Measurements from ENCODE around the gene CCDC7.
"Not testable (repeated sequence)": the region's sequence is repeated elsewhere in the genome, so short reads cannot be mapped to it uniquely, and the experiment has no call there.

Gene CCDC7

GRCh38 chr10:32582946-32583345 is 137.0 kb downstream of the CCDC7 start:
- DNase-seq, result no peak

- not testable (repeated sequence) for DNase-seq
Measured at GRCh38 chr10:32598022-32598421, 152.1 kb downstream of the CCDC7 start.

GRCh38 chr10:32600317-32600716 is 154.4 kb downstream of the CCDC7 start:
- no peak for DNase-seq

GRCh38 chr10:32601562-32601961 is 155.6 kb downstream of the CCDC7 start:
- not testable (repeated sequence) for DNase-seq

- no peak for DNase-seq
Measured at GRCh38 chr10:32605787-32606186, 159.8 kb downstream of the CCDC7 start.

- not testable (repeated sequence) for DNase-seq
Measured at GRCh38 chr10:32610543-32610942, 164.6 kb downstream of the CCDC7 start.

- DNase-seq, result no peak
Measured at GRCh38 chr10:32616438-32616837, 170.5 kb downstream of the CCDC7 start.

GRCh38 chr10:32618482-32618881 is 172.5 kb downstream of the CCDC7 start:
- no peak for DNase-seq

GRCh38 chr10:32621969-32622368 is 176.0 kb downstream of the CCDC7 start:
- no peak for DNase-seq

- DNase-seq, result no peak
Measured at GRCh38 chr10:32622409-32622808, 176.5 kb downstream of the CCDC7 start.

- no peak for DNase-seq
Measured at GRCh38 chr10:32627183-32627582, 181.2 kb downstream of the CCDC7 start.

- DNase-seq, result no peak
Measured at GRCh38 chr10:32629910-32630309, 184.0 kb downstream of the CCDC7 start.

GRCh38 chr10:32646535-32646934 is 200.6 kb downstream of the CCDC7 start:
- DNase-seq, result no peak

GRCh38 chr10:32650246-32650655 is 204.3 kb downstream of the CCDC7 start:
- DNase-seq, result peak; percentile 22

- not testable (repeated sequence) for DNase-seq
Measured at GRCh38 chr10:32657430-32657829, 211.5 kb downstream of the CCDC7 start.

GRCh38 chr10:32661346-32661745 is 215.4 kb downstream of the CCDC7 start:
- no peak for DNase-seq

- no peak for DNase-seq
Measured at GRCh38 chr10:32680803-32681557, 235.0 kb downstream of the CCDC7 start.

GRCh38 chr10:32684291-32684690 is 238.4 kb downstream of the CCDC7 start:
- DNase-seq, result no peak

GRCh38 chr10:32687116-32687515 is 241.2 kb downstream of the CCDC7 start:
- no peak for DNase-seq

- no peak for DNase-seq
Measured at GRCh38 chr10:32687546-32687945, 241.6 kb downstream of the CCDC7 start.

- DNase-seq, result no peak
Measured at GRCh38 chr10:32692174-32692573, 246.2 kb downstream of the CCDC7 start.

- no peak for DNase-seq
Measured at GRCh38 chr10:32693441-32693979, 247.6 kb downstream of the CCDC7 start.

GRCh38 chr10:32699683-32700082 is 253.7 kb downstream of the CCDC7 start:
- not testable (repeated sequence) for DNase-seq

GRCh38 chr10:32713560-32713959 is 267.6 kb downstream of the CCDC7 start:
- no peak for DNase-seq

- no peak for DNase-seq
Measured at GRCh38 chr10:32731527-32731926, 285.6 kb downstream of the CCDC7 start.
